GM12891 (cell line): ENCODE data around the gene VSNL1.

ENCODE experiments used
- POLR2A ChIP-seq: IDR thresholded peaks from 2 replicates; pipeline ENCODE4 v1.6.1; 2011; ENCODE audit warnings: low read depth, low read length, control low read depth
- POLR2AphosphoS5 ChIP-seq: IDR thresholded peaks from 2 replicates; pipeline ENCODE4 v1.6.1; 2011; ENCODE audit warnings: low read depth, low read length, control low read depth
- TAF1 ChIP-seq: IDR thresholded peaks from 2 replicates; pipeline ENCODE4 v1.6.1; 2011; ENCODE audit warnings: low read depth, low read length, control low read depth

GRCh38 chr2:17495590-17495989, 44.9 kb upstream of the VSNL1 start:
- TF ChIP-seq POLR2A = no peak
- TF ChIP-seq TAF1 = no peak
- no peak for TF ChIP-seq POLR2AphosphoS5
